GM21528 (cell line): ENCODE data around the gene HPS4.
"Not testable (repeated sequence)": the region's sequence is repeated elsewhere in the genome, so short reads cannot be mapped to it uniquely, and the experiment has no call there.

Source experiments
- ATAC-seq: cut with Tn5 transposase; IDR thresholded peaks from one replicate; pipeline ENCODE4 v1.9.1; 2021; ENCODE audit warnings: mild to moderate bottlenecking, moderate library complexity; ENCODE audit not compliant: unreplicated experiment, low FRiP score

HPS4 gene

DNA sequence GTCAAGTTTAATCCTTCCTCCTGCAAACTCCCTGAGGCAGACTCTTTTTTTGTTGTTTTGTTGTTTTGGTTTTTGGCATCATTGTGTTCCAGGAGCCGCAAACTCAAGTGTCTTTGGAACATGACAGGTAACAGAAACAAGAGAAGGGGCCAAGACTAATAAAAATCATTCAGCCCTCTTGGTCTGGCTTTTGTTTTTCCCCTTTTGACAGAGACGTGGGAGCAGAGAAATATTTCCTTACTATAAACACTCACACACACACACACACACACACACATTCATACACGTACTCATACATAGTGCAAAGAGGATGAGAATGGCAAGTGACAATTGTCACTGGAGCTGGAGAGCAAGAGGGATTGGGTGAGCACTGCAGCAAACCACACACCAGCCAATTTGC lies 65.0 kb downstream of the HPS4 start:
- ATAC-seq, result no peak

DNA sequence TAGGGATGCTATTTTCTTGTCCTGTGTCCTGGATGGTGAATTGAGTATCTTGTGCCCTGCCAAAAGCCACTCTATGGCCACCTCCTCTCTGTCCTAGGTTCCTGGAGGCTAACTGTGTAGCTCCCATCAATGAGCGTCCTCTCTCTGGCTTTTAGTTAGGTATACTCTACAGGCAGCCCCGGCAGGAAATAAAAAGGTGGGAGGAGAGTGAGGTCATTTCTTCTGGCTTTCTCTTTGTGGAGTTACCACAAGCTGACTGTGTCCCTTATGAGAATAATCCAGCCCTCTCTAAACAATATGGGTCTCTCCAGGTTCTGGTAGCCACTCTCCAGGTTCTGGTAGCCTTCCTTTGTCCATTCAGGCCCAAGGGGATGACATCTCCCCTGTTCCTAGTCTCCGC lies 66.2 kb downstream of the HPS4 start:
- ATAC-seq, result no peak

- no peak for ATAC-seq
Measured at GRCh38 chr22:26416670-26417276, 66.8 kb downstream of the HPS4 start.

DNA sequence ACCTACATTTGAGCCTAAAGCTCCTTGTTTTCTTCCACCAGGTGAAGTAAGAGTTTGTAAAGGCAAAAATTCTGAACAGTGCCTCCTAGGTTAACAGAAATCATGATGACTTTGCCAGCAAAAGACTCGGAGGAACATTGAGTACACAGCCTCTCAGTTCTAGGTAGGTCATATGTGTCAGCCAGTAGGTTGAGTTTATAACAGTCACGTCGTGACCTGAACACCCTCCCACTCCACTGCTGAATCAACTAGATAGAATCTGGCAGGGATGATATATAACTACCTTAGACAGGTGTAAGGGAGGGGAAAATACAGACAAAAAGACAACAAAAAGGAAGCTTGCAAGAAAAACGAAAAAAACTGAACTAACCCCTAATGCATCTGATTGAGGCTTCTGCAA lies 67.3 kb downstream of the HPS4 start:
- ATAC-seq, result no peak

- ATAC-seq, result no peak
Measured at GRCh38 chr22:26414347-26414746, 69.2 kb downstream of the HPS4 start.

GRCh38 chr22:26410386-26410785 lies 73.2 kb downstream of the HPS4 start:
- no peak for ATAC-seq

GRCh38 chr22:26409719-26410335 lies 73.8 kb downstream of the HPS4 start:
- ATAC-seq, result no peak

- ATAC-seq, result not testable (repeated sequence)
Measured at GRCh38 chr22:26408562-26409220, 74.9 kb downstream of the HPS4 start.

DNA sequence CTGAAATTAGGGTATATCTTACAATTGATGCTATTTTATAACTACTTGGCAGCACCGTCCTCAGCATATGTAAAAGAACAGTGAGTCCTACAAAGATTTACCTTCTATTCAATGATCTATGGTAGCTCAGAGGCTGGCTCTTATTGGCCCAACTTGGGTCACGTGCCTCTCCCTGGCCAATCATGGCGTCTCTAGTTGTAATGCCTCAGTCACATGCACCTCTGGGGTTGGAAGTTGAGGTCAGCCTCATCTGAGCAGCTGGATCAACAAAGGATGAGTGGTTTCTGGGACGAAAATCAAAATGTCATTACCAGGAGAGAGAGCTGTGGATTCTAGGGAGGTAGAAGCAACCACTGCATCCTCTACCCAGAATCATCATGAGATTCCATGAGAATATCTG lies 77.5 kb downstream of the HPS4 start:
- no peak for ATAC-seq

- no peak for ATAC-seq
Measured at GRCh38 chr22:26404851-26405421, 78.6 kb downstream of the HPS4 start.

DNA sequence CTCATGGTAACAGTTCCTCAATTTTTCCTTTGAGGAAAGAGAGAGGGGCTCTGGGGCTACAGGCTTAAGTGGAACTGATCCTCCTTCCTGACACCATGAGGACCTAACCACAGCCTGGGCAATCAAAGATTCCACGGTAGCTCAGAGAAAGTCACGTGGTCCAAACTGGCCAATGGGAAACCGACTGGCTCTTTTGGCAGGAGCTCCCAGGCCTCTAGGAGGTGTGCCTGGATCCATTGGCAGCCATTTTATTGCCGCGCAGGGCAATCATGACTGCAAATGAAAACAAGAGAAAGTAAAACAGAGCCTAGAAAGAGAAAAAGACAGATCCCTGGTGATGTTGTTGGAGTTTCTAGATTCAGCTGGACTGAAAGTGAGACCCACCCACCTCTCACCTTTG lies 81.9 kb downstream of the HPS4 start:
- ATAC-seq, result no peak
